ENCODE measurements around the gene TMEM269. TPM values are rescaled to one million over a fixed set of nuclear protein-coding genes. Genes with fewer than 3 reads are reported as not detected.

Gene TMEM269
- total and polyA plus RNA-seq, 8 donors = 0.03 to 0.55 TPM; not detected in 6

DNA sequence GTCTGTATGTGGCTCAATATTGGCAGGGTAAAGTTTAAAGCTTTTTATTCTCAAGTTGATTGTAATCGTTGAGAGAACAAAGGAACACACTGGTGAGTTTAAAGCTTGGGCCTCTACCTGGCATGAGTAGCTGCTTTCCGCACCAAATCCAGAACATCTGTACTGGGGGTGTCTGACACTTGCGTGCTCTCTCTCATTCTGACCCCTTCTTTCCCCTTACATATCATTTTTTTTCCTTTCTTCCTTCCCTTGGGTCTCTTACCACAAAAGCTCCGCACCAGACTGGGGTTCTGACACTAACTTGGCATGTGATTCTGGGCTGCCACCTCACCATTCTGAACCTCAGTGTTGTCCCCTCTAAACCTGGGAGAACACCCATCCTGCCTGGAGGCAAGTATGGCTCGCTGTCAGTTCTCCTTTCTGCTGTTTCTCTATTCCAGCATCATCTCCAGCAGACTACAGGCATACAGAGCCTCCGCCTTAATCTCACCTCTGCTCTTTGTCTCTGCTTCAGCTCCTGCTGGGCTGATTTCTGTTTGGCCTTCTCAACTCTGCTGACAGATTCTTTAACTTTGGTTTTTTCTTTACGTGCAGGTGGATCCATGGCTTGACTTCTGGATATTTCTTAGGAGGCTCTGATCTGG lies 31.3 kb downstream of the TMEM269 start:
- no peaks in the 10 kb centered on the region for H3K27me3 ChIP-seq
- 25 to 37% (median 29%) methylated on average over 7 of the region's 7 CpGs for WGBS, 5 donors

DNA sequence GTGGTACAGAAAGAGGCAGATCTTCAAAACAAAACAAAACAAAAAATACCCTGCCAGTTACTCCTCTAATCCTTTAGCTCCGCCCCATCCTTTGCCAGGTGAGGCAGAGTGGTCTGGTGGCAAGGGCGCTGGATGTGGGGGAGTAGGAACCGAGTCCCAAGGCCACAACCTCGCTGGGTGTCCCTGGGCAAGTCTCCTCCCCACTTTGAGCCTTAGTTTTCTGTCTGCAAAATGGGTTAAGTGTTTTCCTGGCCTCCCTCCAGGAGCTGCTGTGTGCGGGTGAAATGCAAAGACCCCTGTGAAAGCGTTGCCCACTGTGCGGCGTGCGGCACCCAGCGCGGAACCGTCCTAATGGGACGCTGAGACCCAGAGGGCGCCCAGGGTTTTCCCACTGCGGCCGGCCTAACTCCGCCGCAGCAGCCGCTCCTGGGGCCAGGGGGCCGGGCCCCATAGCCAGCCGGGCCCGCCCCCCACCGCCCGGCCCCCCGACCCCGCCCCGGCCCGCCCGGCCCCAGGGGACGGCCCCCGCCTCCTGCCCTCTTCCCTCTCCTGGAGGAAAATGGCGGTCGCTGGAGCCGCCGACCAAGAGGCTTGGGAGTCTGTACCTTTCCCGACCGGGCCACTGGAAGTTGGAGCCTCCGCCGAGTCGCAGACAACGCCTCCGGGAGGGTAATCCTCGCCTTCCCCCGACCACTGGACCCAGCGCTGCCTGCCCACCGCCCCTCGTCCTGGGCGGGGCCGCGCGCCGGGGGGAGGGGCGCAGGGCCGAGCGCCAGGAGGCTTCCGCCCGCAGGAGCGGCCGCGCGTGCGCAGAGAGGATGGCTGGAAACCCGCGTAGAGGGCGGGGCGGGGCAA lies 32.0 kb downstream of the TMEM269 start, which contains the start of the genes ERMAP and SVBP:
ERMAP (plus strand) TSS at position 538 of the 855 bp plus-strand sequence. CDS start 13,327 bp downstream, outside the sequence.
SVBP (minus strand) TSS at position 813 of the 855 bp plus-strand sequence. CDS start 853 bp downstream, outside the sequence.
- Histone ChIP-seq H3K4me3 (peak within 1 kb of the TSS; percentile 64 to 85 (median 73)), H3K36me3 (peaks cover 0 to 8% (median 3%) of the 10 kb centered on the region in 4 donors), H3K4me1 (peaks cover 19 to 35% (median 26%) of the 10 kb centered on the region in 4 donors), H3K27ac (peak within 1 kb of the TSS; percentile 95 to 100 (median 98)), H3K27me3 (no peaks in the 10 kb centered on the region), H3K9me3 (no peaks in the 10 kb centered on the region)
- peak; percentile 95 to 97 for DNase-seq
- TF ChIP-seq POLR2AphosphoS5 (IDR thresholded peaks at IDR 0.05) = peak in 2 of 3 donors; percentile 56 to 67
- TF ChIP-seq POLR2A (IDR thresholded peaks at IDR 0.05) = no peak
- intact Hi-C loops (cut with DNase I; ENCODE audit: low total_unique reads) = no loop called here
- WGBS, 5 donors = 1 to 3% (median 2%) methylated on average over 6 to 66 of the region's 66 CpGs

More for the DNA sequence above, 31.3 kb downstream of the TMEM269 start:
- peak in 1 of 2 donors; percentile 37 for DNase-seq
- Histone ChIP-seq H3K4me1 (peaks cover 19 to 35% (median 26%) of the 10 kb centered on the region in 4 donors), H3K27ac (peak overlapping the region in 4 of 5 donors; percentile 95 to 99 (median 98)), H3K4me3 (peak overlapping the region; percentile 64 to 85 (median 73)), H3K9me3 (no peaks in the 10 kb centered on the region), H3K36me3 (peaks cover 0 to 12% (median 7%) of the 10 kb centered on the region in 4 donors)
- intact Hi-C loops (cut with DNase I; ENCODE audit: low total_unique reads) = no loop called here
- TF ChIP-seq POLR2A (IDR thresholded peaks at IDR 0.05) = no peak
- TF ChIP-seq, protein P1, sequence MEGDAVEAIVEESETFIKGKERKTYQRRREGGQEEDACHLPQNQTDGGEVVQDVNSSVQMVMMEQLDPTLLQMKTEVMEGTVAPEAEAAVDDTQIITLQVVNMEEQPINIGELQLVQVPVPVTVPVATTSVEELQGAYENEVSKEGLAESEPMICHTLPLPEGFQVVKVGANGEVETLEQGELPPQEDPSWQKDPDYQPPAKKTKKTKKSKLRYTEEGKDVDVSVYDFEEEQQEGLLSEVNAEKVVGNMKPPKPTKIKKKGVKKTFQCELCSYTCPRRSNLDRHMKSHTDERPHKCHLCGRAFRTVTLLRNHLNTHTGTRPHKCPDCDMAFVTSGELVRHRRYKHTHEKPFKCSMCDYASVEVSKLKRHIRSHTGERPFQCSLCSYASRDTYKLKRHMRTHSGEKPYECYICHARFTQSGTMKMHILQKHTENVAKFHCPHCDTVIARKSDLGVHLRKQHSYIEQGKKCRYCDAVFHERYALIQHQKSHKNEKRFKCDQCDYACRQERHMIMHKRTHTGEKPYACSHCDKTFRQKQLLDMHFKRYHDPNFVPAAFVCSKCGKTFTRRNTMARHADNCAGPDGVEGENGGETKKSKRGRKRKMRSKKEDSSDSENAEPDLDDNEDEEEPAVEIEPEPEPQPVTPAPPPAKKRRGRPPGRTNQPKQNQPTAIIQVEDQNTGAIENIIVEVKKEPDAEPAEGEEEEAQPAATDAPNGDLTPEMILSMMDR (IDR thresholded peaks at IDR 0.05) = no peak

DNA sequence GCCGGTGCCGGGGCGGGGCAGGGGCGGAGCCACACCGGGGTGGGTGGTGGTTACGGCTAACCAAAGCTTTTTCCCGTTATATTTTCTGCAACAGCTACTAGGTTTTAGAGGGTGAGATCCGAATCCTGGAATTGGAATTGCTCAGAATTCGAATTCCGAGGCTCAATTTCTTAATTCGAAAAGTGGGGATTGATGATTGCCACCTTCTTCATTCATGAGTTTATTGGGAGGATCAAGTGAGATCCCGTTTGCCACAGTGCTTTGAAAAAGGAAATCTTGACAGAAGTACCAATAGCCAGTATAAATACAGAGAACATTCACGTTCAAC lies 32.6 kb downstream of the TMEM269 start:
- no peaks in the 10 kb centered on the region for H3K9me3 ChIP-seq
- H3K4me1 ChIP-seq = peaks cover 19 to 39% (median 26%) of the 10 kb centered on the region in 4 donors
- no peak for DNase-seq
- intact Hi-C loops (cut with DNase I; ENCODE audit: low total_unique reads) = no loop called here
- H3K4me3 ChIP-seq = peak overlapping the region; percentile 64 to 85 (median 73)
- no peak for TF ChIP-seq POLR2A (IDR thresholded peaks at IDR 0.05)
- TF ChIP-seq EP300 (IDR thresholded peaks at IDR 0.05) = no peak
- TF ChIP-seq POLR2AphosphoS5 (IDR thresholded peaks at IDR 0.05) = no peak
- TF ChIP-seq, protein P1 (IDR thresholded peaks at IDR 0.05) = no peak
- H3K36me3 ChIP-seq = peaks cover 0 to 8% (median 3%) of the 10 kb centered on the region in 4 donors
- H3K27ac ChIP-seq = peak overlapping the region; percentile 95 to 100 (median 98)
- WGBS, 5 donors = 0 to 1% (median 1%) methylated on average over 8 to 13 of the region's 13 CpGs
- H3K27me3 ChIP-seq = no peaks in the 10 kb centered on the region

DNA sequence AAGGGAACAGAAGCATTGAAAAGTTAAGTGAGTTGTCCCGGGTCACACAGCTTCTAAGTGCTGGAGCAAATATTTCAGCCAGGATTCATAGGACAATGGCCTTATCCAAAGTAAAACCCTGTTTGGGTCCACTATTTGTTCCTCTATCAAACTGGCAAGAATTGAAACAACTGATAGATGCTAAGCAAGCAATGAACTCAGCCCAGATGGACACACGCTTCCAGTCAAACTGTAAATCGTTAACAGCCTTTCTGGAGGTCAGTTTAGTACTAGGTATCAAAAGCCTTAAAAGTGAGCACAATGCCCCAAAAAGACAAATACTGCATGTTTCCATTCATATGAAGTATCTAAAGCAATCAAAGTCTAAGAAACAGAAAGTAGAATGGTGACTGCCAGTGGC lies 33.2 kb downstream of the TMEM269 start:
- Histone ChIP-seq H3K9me3 (no peaks in the 10 kb centered on the region), H3K27me3 (no peaks in the 10 kb centered on the region), H3K4me1 (peaks cover 19 to 45% (median 27%) of the 10 kb centered on the region in 4 donors), H3K4me3 (peak overlapping the region in 3 of 4 donors; percentile 64 to 85 (median 78)), H3K27ac (no peak overlapping the region), H3K36me3 (peaks cover 0 to 8% (median 3%) of the 10 kb centered on the region in 4 donors)
- 36 to 61% (median 52%) methylated on average over 3 of the region's 3 CpGs for WGBS, 5 donors
- no peak for TF ChIP-seq POLR2A (IDR thresholded peaks at IDR 0.05)
- DNase-seq = no peak
- intact Hi-C loops (cut with DNase I; ENCODE audit: low total_unique reads) = no loop called here

DNA sequence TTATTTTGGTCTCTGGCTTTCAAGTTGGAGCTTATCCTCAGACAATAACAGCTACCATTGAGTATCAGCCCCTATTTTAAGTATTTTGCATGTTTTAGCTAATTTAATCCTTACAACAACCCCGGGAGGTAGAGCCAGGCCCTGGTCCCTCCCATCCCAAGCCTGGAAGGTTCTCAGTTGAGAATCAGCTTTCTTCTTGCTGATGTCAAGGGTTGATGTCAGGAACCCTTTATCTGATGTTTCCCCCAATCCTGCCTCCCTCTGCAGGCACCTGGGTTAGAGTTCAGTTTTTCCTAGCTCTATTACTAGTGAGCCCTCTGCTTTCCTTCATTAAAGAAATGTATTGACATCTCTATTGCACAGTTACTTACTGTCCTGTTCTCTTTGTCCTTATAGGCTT lies 36.0 kb downstream of the TMEM269 start:
- Histone ChIP-seq H3K36me3 (no peaks in the 10 kb centered on the region), H3K27me3 (no peaks in the 10 kb centered on the region), H3K9me3 (no peaks in the 10 kb centered on the region), H3K4me1 (peaks cover 18 to 43% (median 27%) of the 10 kb centered on the region in 4 donors), H3K4me3 (no peak overlapping the region), H3K27ac (no peak overlapping the region)
- no peak for DNase-seq
- WGBS, 5 donors = 48 to 82% (median 70%) methylated on average over 1 of the region's 1 CpG
- intact Hi-C loops (cut with DNase I; ENCODE audit: low total_unique reads) = no loop called here
- no peak for TF ChIP-seq POLR2AphosphoS5 (IDR thresholded peaks at IDR 0.05)
- no peak for TF ChIP-seq EP300 (IDR thresholded peaks at IDR 0.05)
- TF ChIP-seq, protein P1 (IDR thresholded peaks at IDR 0.05) = no peak
- TF ChIP-seq POLR2A (IDR thresholded peaks at IDR 0.05) = no peak

Measured in stomach (tissue), 9 donors.